SK-N-MC (cell line): ENCODE data around the gene PLXNA2.

Source experiments
- EZH2 ChIP-seq: fragments of 200-600 bp; sonication (generic); IDR thresholded peaks from one replicate; pipeline ENCODE4 v1.6.1; 2017; ENCODE audit warnings: antibody characterized with exemption
- POLR2AphosphoS5 ChIP-seq: IDR thresholded peaks from 2 replicates; pipeline ENCODE4 v1.6.1; 2012; ENCODE audit warnings: mild to moderate bottlenecking, low read depth, low read length, borderline replicate concordance

DNA sequence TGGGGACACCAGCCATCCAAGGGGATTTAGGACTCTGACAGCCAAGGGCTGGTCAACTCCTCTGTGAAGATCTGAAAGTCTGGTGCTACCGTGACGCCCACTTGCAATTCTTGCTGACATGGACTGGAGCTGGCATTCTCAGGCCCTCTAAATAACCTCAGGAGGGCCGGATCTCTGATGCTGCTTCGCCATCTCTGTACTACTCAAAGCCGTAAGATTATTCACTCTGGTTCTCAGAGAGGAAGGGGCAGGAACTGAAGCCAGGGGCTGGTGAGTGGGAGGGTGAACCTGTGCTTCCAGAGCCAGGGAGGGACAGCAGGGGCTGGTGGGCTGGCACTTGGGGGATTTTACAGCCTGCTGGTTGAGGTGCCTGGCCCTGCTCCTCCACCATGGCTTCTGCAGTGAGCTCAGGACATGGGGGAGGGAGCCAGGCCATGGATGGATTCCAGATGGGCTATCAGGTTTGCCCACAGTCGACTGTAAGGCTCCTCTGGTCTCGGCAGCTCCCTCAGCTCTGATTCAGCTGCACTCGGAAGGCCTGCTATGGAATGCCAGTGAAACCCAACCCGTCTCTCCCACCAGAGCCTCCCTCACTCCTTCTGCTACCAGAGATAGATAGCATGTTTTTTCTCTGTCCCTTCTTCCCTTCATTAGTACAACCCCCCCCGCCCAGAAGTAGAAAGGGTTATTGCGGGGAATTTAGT is 84.5 kb downstream of the PLXNA2 start:
- no peak for TF ChIP-seq EZH2
- no peak for TF ChIP-seq POLR2AphosphoS5
